ENCODE results near the gene PLCH1.

- no peak for TF ChIP-seq EZH2 (IDR thresholded peaks at IDR 0.05)
- TF ChIP-seq, protein P1, sequence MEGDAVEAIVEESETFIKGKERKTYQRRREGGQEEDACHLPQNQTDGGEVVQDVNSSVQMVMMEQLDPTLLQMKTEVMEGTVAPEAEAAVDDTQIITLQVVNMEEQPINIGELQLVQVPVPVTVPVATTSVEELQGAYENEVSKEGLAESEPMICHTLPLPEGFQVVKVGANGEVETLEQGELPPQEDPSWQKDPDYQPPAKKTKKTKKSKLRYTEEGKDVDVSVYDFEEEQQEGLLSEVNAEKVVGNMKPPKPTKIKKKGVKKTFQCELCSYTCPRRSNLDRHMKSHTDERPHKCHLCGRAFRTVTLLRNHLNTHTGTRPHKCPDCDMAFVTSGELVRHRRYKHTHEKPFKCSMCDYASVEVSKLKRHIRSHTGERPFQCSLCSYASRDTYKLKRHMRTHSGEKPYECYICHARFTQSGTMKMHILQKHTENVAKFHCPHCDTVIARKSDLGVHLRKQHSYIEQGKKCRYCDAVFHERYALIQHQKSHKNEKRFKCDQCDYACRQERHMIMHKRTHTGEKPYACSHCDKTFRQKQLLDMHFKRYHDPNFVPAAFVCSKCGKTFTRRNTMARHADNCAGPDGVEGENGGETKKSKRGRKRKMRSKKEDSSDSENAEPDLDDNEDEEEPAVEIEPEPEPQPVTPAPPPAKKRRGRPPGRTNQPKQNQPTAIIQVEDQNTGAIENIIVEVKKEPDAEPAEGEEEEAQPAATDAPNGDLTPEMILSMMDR (IDR thresholded peaks at IDR 0.05) = no peak
These were observed 327.8 kb downstream of the PLCH1 start for GRCh38 chr3:155417119-155417517.

Data from neural progenitor cell (in vitro differentiated cells).